Trophoblast cell (in vitro differentiated cells and primary cell): ENCODE data around the gene TMEM161B.

Experiments
- DNase-seq, 2 donors: peaks; one replicate each; pipeline ENCODE4 v3.0.0-alpha.2; 2016
- H2AFZ ChIP-seq: 2 replicates; pipeline ENCODE4 v1.6.1; 2013; ENCODE audit warnings: low read length, moderate library complexity, mild to moderate bottlenecking; ENCODE audit not compliant: insufficient read depth, poor library complexity
- H2AK5ac ChIP-seq: 2 replicates; pipeline ENCODE4 v1.6.1; 2013; ENCODE audit warnings: mild to moderate bottlenecking, low read length
- H2BK120ac ChIP-seq: 2 replicates; pipeline ENCODE4 v1.6.1; 2013; ENCODE audit warnings: low read length, mild to moderate bottlenecking, moderate library complexity; ENCODE audit not compliant: insufficient read depth, poor library complexity
- H2BK12ac ChIP-seq: 2 replicates; pipeline ENCODE4 v1.6.1; 2013; ENCODE audit warnings: mild to moderate bottlenecking, low read length, moderate library complexity
- H2BK5ac ChIP-seq: 2 replicates; pipeline ENCODE4 v1.6.1; 2013; ENCODE audit warnings: low read length, low read depth, moderate library complexity, mild to moderate bottlenecking; ENCODE audit not compliant: poor library complexity
- H3K14ac ChIP-seq: 2 replicates; pipeline ENCODE4 v1.6.1; 2013; ENCODE audit warnings: mild to moderate bottlenecking, low read length
- H3K18ac ChIP-seq: 2 replicates; pipeline ENCODE4 v1.6.1; 2013; ENCODE audit warnings: mild to moderate bottlenecking, low read length
- H3K23ac ChIP-seq: 2 replicates; pipeline ENCODE4 v1.6.1; 2013; ENCODE audit warnings: low read length
- H3K27ac ChIP-seq: 2 replicates; pipeline ENCODE4 v1.5.1; 2013; ENCODE audit warnings: low read depth, mild to moderate bottlenecking, inconsistent platforms, low read length, moderate library complexity
- H3K27me3 ChIP-seq: 2 replicates; pipeline ENCODE4 v1.6.1; 2013; ENCODE audit warnings: inconsistent platforms, mild to moderate bottlenecking, low read length, moderate library complexity; ENCODE audit not compliant: insufficient read depth
- H3K36me3 ChIP-seq, 2 experiments: 1 replicate in 1 of 2; 2 replicates in 1 of 2; pipeline ENCODE4 v1.6.1; 2013; ENCODE audit warnings: low read length in 2 of 2, mild to moderate bottlenecking in 2 of 2, moderate library complexity in 1 of 2; ENCODE audit not compliant: insufficient read depth in 2 of 2, control insufficient read depth in 1 of 2
- H3K4ac ChIP-seq: 2 replicates; pipeline ENCODE4 v1.6.1; 2013; ENCODE audit warnings: low read depth, mild to moderate bottlenecking, low read length, moderate library complexity
- H3K4me1 ChIP-seq, 2 experiments: 1 replicate in 1 of 2; 2 replicates in 1 of 2; pipeline ENCODE4 v1.6.1; 2013; ENCODE audit warnings: low read length in 2 of 2, mild to moderate bottlenecking in 2 of 2, moderate library complexity in 1 of 2; ENCODE audit not compliant: insufficient read depth in 2 of 2, control insufficient read depth in 1 of 2
- H3K4me2 ChIP-seq: 2 replicates; pipeline ENCODE4 v1.6.1; 2013; ENCODE audit warnings: inconsistent platforms, mild to moderate bottlenecking, low read length, moderate library complexity
- H3K4me3 ChIP-seq: 2 replicates; pipeline ENCODE4 v1.5.1; 2013; ENCODE audit warnings: mild to moderate bottlenecking, low read depth, low read length, inconsistent platforms
- H3K79me1 ChIP-seq: one replicate; pipeline ENCODE4 v1.6.1; 2013; ENCODE audit warnings: low read length
- H3K79me2 ChIP-seq: 2 replicates; pipeline ENCODE4 v1.6.1; 2013; ENCODE audit warnings: low read length, mild to moderate bottlenecking; ENCODE audit not compliant: control insufficient read depth, insufficient read depth, poor library complexity
- H3K9ac ChIP-seq: 2 replicates; pipeline ENCODE4 v1.6.1; 2013; ENCODE audit warnings: mild to moderate bottlenecking, low read length
- H3K9me3 ChIP-seq: 2 replicates; pipeline ENCODE4 v1.6.1; 2013; ENCODE audit warnings: low read depth, mild to moderate bottlenecking, control low read depth, inconsistent platforms, low read length; ENCODE audit not compliant: insufficient read depth
- H4K12ac ChIP-seq: 2 replicates; pipeline ENCODE4 v1.6.1; 2013; ENCODE audit warnings: low read depth, mild to moderate bottlenecking, low read length, moderate library complexity
- H4K8ac ChIP-seq: 2 replicates; pipeline ENCODE4 v1.6.1; 2013; ENCODE audit warnings: low read depth, mild to moderate bottlenecking, low read length, moderate library complexity
- H4K91ac ChIP-seq: one replicate; pipeline ENCODE4 v1.6.1; 2013; ENCODE audit warnings: low read depth, mild to moderate bottlenecking, low read length, moderate library complexity
- WGBS: extraction: QIAGEN DNeasy Blood & Tissue Kit; methylation state at CpG from one replicate; pipeline ENCODE4 v1.1.7; 2013; ENCODE audit warnings: missing lambda C conversion rate; ENCODE audit not compliant: insufficient read length, insufficient coverage; ENCODE audit errors: extremely low coverage; 5-methylcytosine and 5-hydroxymethylcytosine counted together

TMEM161B gene

GRCh38 chr5:88251048-88251711 lies 17.5 kb downstream of the TMEM161B start:
- no CpG with 5 or more reads among the region's 2 CpGs for WGBS
- Histone ChIP-seq H2AFZ (no peak overlapping the region), H3K9ac (no peak overlapping the region), H3K79me1 (no peaks in the 10 kb centered on the region), H3K18ac (no peak overlapping the region), H3K4ac (no peak overlapping the region), H3K4me2 (no peak overlapping the region), H2BK5ac (no peak overlapping the region), H2BK12ac (no peak overlapping the region), H3K79me2 (peaks cover 2% of the 10 kb centered on the region), H3K4me1 (peaks cover 0 to 7% of the 10 kb centered on the region in 2 experiments), H3K9me3 (no peaks in the 10 kb centered on the region), H3K14ac (no peak overlapping the region), H4K91ac (no peak overlapping the region), H4K12ac (no peak overlapping the region), H3K27me3 (no peaks in the 10 kb centered on the region), H3K27ac (no peak overlapping the region), H2AK5ac (no peak overlapping the region), H3K36me3 (peaks cover 0 to 2% of the 10 kb centered on the region in 2 experiments), H3K4me3 (no peak overlapping the region), H4K8ac (no peak overlapping the region), H2BK120ac (no peak overlapping the region), H3K23ac (no peak overlapping the region)
- peak in 1 of 2 donors; percentile 15 for DNase-seq

- Histone ChIP-seq H3K23ac (no peak overlapping the region), H2BK12ac (no peak overlapping the region), H2AFZ (no peak overlapping the region), H3K4me3 (no peak overlapping the region), H4K91ac (no peak overlapping the region), H3K18ac (no peak overlapping the region), H3K9ac (no peak overlapping the region), H2BK120ac (no peak overlapping the region), H3K4ac (peak overlapping the region; percentile 83), H2BK5ac (no peak overlapping the region), H3K36me3 (peaks cover 0 to 2% of the 10 kb centered on the region in 2 experiments), H3K9me3 (no peaks in the 10 kb centered on the region), H3K4me1 (peaks cover 0 to 7% of the 10 kb centered on the region in 2 experiments), H4K8ac (no peak overlapping the region), H3K27me3 (no peaks in the 10 kb centered on the region), H3K27ac (no peak overlapping the region), H3K79me1 (no peaks in the 10 kb centered on the region), H4K12ac (no peak overlapping the region), H3K4me2 (no peak overlapping the region), H3K14ac (no peak overlapping the region), H3K79me2 (peaks cover 2% of the 10 kb centered on the region), H2AK5ac (no peak overlapping the region)
- no CpG with 5 or more reads among the region's 2 CpGs for WGBS
- no peak for DNase-seq
These were observed 18.6 kb downstream of the TMEM161B start for GRCh38 chr5:88250010-88250409.

- Histone ChIP-seq H3K9me3 (no peaks in the 10 kb centered on the region), H4K12ac (no peak overlapping the region), H3K23ac (no peak overlapping the region), H4K91ac (no peak overlapping the region), H2BK5ac (no peak overlapping the region), H3K27me3 (no peaks in the 10 kb centered on the region), H3K79me1 (no peaks in the 10 kb centered on the region), H2BK12ac (no peak overlapping the region), H3K79me2 (peaks cover 2% of the 10 kb centered on the region), H2AFZ (no peak overlapping the region), H3K4me3 (no peak overlapping the region), H3K14ac (no peak overlapping the region), H3K36me3 (peaks cover 0 to 2% of the 10 kb centered on the region in 2 experiments), H4K8ac (no peak overlapping the region), H3K4me1 (peaks cover 0 to 7% of the 10 kb centered on the region in 2 experiments), H3K4me2 (no peak overlapping the region), H2AK5ac (no peak overlapping the region), H3K9ac (no peak overlapping the region), H3K18ac (no peak overlapping the region), H3K4ac (no peak overlapping the region), H2BK120ac (no peak overlapping the region), H3K27ac (no peak overlapping the region)
- no CpG with 5 or more reads among the region's 2 CpGs for WGBS
- no peak for DNase-seq
These were observed 19.7 kb downstream of the TMEM161B start for GRCh38 chr5:88248743-88249540.

- H2BK120ac ChIP-seq, result no peak overlapping the region
- H3K9me3 ChIP-seq, result no peaks in the 10 kb centered on the region
- no peak overlapping the region for H2AFZ ChIP-seq
- H3K36me3 ChIP-seq, result peaks cover 0 to 2% of the 10 kb centered on the region in 2 experiments
- H3K79me1 ChIP-seq, result no peaks in the 10 kb centered on the region
- no peak overlapping the region for H3K4ac ChIP-seq
- DNase-seq, result peak; percentile 38 to 77
- no peak overlapping the region for H3K23ac ChIP-seq
- no peak overlapping the region for H3K9ac ChIP-seq
- H3K27me3 ChIP-seq, result no peaks in the 10 kb centered on the region
- no peak overlapping the region for H4K12ac ChIP-seq
- H2AK5ac ChIP-seq, result no peak overlapping the region
- no peak overlapping the region for H3K4me2 ChIP-seq
- no peak overlapping the region for H4K8ac ChIP-seq
- H3K4me1 ChIP-seq, result peaks cover 0 to 7% of the 10 kb centered on the region in 2 experiments
- no peak overlapping the region for H2BK5ac ChIP-seq
- no peak overlapping the region for H2BK12ac ChIP-seq
- no peak overlapping the region for H3K18ac ChIP-seq
- no peak overlapping the region for H3K14ac ChIP-seq
- H3K79me2 ChIP-seq, result peaks cover 2% of the 10 kb centered on the region
- H3K4me3 ChIP-seq, result no peak overlapping the region
- H3K27ac ChIP-seq, result no peak overlapping the region
- WGBS, result no CpG with 5 or more reads among the region's 3 CpGs
- H4K91ac ChIP-seq, result no peak overlapping the region
These were observed 20.6 kb downstream of the TMEM161B start for GRCh38 chr5:88248094-88248493.
